ENCODE measurements around the gene CCDC51.

- no peak for TF ChIP-seq CTCF (IDR thresholded peaks at IDR 0.05; ENCODE audit: poor library complexity, severe bottlenecking)
- TF ChIP-seq EZH2 (IDR thresholded peaks at IDR 0.05; ENCODE audit: borderline replicate concordance, insufficient read depth, low read length, poor library complexity, severe bottlenecking) = no peak
These were observed 21.8 kb downstream of the CCDC51 start for GRCh38 chr3:48418140-48418539.
